GM20431 (cell line): ENCODE data around the gene ZDHHC24.
"Not testable (repeated sequence)": the region's sequence is repeated elsewhere in the genome, so short reads cannot be mapped to it uniquely, and the experiment has no call there.

Experiments
- in situ Hi-C: fragments of 300-500 bp; cut with MseI, MboI; formaldehyde crosslinking; loops from one replicate; pipeline ENCODE4 v1.15.0; 2020; ENCODE audit warnings: low sequenced_read_pairs; ENCODE audit not compliant: unreplicated experiment

The ZDHHC24 gene

GRCh38 chr11:66545701-66546367 is at the start of gene ZDHHC24:
Gene ZDHHC24, minus strand, starts transcription at chr11:66546048. Its CDS starts 45 bp downstream, at chr11:66546003.
- in situ Hi-C loops, result no loop called here

GRCh38 chr11:66595245-66595904 is 49.5 kb upstream of the ZDHHC24 start:
- in situ Hi-C loops, result no loop called here

GRCh38 chr11:66593650-66594049 is 47.8 kb upstream of the ZDHHC24 start:
- in situ Hi-C loops, result no loop called here

- in situ Hi-C loops, result no loop called here
These were observed 47.4 kb upstream of the ZDHHC24 start for GRCh38 chr11:66593303-66593635.

- in situ Hi-C loops, result no loop called here
These were observed 46.8 kb upstream of the ZDHHC24 start, which contains the start of the genes CCDC87 and CCS for GRCh38 chr11:66592457-66593302. Gene CCDC87, minus strand, starts transcription at chr11:66593063. Its CDS starts 48 bp downstream, at chr11:66593015. Gene CCS, plus strand, starts transcription at chr11:66593185. Its CDS starts 77 bp downstream, at chr11:66593262.

GRCh38 chr11:66591175-66591574 is 45.3 kb upstream of the ZDHHC24 start:
- in situ Hi-C loops, result no loop called here

- in situ Hi-C loops, result no loop called here
These were observed 44.3 kb upstream of the ZDHHC24 start for GRCh38 chr11:66589996-66590675.

GRCh38 chr11:66589315-66589714 is 43.5 kb upstream of the ZDHHC24 start:
- in situ Hi-C loops, result not testable (repeated sequence)

GRCh38 chr11:66586136-66586535 is 40.3 kb upstream of the ZDHHC24 start:
- in situ Hi-C loops, result no loop called here

- in situ Hi-C loops, result not testable (repeated sequence)
These were observed 39.6 kb upstream of the ZDHHC24 start for GRCh38 chr11:66585447-66585846.

GRCh38 chr11:66582565-66583147 is 36.8 kb upstream of the ZDHHC24 start:
- in situ Hi-C loops, result not testable (repeated sequence)

- in situ Hi-C loops, result no loop called here
These were observed 35.4 kb upstream of the ZDHHC24 start for GRCh38 chr11:66581261-66581660.

- in situ Hi-C loops, result no loop called here
These were observed 35.0 kb upstream of the ZDHHC24 start for GRCh38 chr11:66580803-66581202.

- in situ Hi-C loops, result loop anchor here (10.0 kb wide), 1 partner anchor 96 kb away; the partner anchor contains the start of gene RBM4B
These were observed 33.3 kb upstream of the ZDHHC24 start for GRCh38 chr11:66579017-66579606.

GRCh38 chr11:66570850-66571180 is 25.0 kb upstream of the ZDHHC24 start:
- in situ Hi-C loops, result loop anchor here (10.0 to 25.0 kb wide), 2 partner anchors 104 to 266 kb away; partner anchors contain the start of genes RBM4B and RCE1

GRCh38 chr11:66570079-66570849 is 24.4 kb upstream of the ZDHHC24 start:
- in situ Hi-C loops, result loop anchor here (10.0 to 25.0 kb wide), 2 partner anchors 105 to 267 kb away; partner anchors contain the start of genes RBM4B and RCE1

- in situ Hi-C loops, result loop anchor here (25.0 kb wide), 1 partner anchor 268 kb away; the partner anchor contains the start of gene RCE1
These were observed 23.2 kb upstream of the ZDHHC24 start for GRCh38 chr11:66569076-66569475.

- in situ Hi-C loops, result loop anchor here (25.0 kb wide), 1 partner anchor 269 kb away; the partner anchor contains the start of gene RCE1
These were observed 22.5 kb upstream of the ZDHHC24 start, which contains the start of gene CTSF for GRCh38 chr11:66568124-66568916. Gene CTSF, minus strand, starts transcription at chr11:66568606. Its CDS starts 120 bp downstream, at chr11:66568486.
